Uterus (tissue), 2 donors: ENCODE measurements around the gene SNTG2.

Experiments
- POLR2A ChIP-seq, 2 donors: fragments of 450-650 bp; IDR thresholded peaks; one replicate each; pipeline ENCODE4 v1.6.1; 2016; ENCODE audit warnings: antibody characterized with exemption in 2 of 2, mild to moderate bottlenecking in 1 of 2, moderate library complexity in 1 of 2
- TF ChIP-seq, protein P1 (sequence below), 4 experiments: fragments of 200-600 bp in 2 of 4; fragments of 450-650 bp in 2 of 4; sonication (generic) in 2 of 4; IDR thresholded peaks; one replicate each; pipeline ENCODE4 v1.5.1; 2016 to 2019; ENCODE audit warnings: antibody characterized with exemption in 4 of 4, mild to moderate bottlenecking in 2 of 4, moderate library complexity in 1 of 4

DNA sequence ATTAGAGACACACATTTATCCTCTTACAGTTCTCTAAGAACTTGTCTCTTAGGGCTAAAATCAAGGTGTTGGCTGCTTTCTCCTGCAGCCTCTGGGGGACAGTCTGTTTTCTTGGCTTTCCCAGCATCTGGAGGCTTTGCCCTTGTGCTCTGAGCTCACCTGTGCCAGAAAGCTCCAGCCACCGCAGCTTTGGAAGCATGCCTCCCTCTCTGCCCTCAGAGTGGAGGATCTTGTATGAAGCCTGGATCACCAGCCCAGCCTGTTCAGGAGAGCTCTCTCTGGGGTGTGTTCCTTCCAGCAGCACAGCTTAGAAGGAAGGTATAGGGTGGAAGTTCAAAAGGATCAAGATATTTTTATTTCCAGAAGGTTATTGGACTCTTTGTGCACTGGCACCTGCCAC is 409.5 kb downstream of the SNTG2 start:
- TF ChIP-seq, protein P1, sequence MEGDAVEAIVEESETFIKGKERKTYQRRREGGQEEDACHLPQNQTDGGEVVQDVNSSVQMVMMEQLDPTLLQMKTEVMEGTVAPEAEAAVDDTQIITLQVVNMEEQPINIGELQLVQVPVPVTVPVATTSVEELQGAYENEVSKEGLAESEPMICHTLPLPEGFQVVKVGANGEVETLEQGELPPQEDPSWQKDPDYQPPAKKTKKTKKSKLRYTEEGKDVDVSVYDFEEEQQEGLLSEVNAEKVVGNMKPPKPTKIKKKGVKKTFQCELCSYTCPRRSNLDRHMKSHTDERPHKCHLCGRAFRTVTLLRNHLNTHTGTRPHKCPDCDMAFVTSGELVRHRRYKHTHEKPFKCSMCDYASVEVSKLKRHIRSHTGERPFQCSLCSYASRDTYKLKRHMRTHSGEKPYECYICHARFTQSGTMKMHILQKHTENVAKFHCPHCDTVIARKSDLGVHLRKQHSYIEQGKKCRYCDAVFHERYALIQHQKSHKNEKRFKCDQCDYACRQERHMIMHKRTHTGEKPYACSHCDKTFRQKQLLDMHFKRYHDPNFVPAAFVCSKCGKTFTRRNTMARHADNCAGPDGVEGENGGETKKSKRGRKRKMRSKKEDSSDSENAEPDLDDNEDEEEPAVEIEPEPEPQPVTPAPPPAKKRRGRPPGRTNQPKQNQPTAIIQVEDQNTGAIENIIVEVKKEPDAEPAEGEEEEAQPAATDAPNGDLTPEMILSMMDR (IDR thresholded peaks at IDR 0.05), result no peak
- no peak for TF ChIP-seq POLR2A (IDR thresholded peaks at IDR 0.05)
